GM12873 (cell line): ENCODE data around the gene GNL2.

ENCODE experiments used
- TF ChIP-seq, protein P1 (sequence below): IDR thresholded peaks from 2 replicates; pipeline ENCODE4 v1.5.1; 2012; ENCODE audit warnings: low read depth, mild to moderate bottlenecking, moderate library complexity, low read length, control low read depth; ENCODE audit not compliant: insufficient read depth; ENCODE audit errors: missing control alignments

The GNL2 gene

DNA sequence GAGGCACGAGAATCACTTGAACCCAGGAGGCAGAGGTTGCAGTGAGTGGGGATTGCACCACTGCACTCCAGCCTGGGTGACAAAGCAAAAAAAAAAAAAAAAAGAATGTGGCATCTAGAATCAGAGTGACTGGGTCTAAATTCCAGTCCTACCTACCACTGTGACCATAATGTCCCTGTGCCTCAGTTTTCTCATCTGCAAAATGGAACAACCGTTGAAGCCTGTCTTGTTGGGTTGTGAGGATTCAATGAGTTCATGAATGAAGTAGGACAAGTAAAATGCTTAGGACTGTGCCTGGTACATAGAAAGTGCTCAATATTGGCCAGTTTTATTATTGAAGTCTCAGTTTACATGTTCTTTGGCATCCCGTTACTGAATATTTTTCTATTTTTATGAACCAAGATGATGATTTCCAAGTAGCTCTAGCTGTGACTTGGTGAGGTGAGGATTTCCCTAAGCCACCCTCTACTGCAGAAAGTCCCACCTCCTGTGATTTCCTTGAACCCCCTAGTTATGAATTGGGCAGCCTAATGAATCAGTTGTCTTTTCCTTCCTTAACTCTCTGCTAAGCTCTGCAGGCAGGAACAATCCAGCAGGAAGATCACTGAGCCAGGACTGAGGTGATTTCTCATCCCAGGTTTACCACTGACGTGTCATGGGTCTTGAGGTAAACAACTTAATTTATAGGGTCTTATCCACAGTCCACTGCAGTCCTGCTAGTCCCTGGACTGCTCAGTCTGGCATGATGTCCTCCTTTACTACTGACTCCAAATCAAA, 62.2 kb downstream of the GNL2 start:
- TF ChIP-seq, protein P1, sequence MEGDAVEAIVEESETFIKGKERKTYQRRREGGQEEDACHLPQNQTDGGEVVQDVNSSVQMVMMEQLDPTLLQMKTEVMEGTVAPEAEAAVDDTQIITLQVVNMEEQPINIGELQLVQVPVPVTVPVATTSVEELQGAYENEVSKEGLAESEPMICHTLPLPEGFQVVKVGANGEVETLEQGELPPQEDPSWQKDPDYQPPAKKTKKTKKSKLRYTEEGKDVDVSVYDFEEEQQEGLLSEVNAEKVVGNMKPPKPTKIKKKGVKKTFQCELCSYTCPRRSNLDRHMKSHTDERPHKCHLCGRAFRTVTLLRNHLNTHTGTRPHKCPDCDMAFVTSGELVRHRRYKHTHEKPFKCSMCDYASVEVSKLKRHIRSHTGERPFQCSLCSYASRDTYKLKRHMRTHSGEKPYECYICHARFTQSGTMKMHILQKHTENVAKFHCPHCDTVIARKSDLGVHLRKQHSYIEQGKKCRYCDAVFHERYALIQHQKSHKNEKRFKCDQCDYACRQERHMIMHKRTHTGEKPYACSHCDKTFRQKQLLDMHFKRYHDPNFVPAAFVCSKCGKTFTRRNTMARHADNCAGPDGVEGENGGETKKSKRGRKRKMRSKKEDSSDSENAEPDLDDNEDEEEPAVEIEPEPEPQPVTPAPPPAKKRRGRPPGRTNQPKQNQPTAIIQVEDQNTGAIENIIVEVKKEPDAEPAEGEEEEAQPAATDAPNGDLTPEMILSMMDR = no peak

- TF ChIP-seq, protein P1 = no peak
Observed at GRCh38 chr1:37519613-37520012, 76.1 kb downstream of the GNL2 start.

DNA sequence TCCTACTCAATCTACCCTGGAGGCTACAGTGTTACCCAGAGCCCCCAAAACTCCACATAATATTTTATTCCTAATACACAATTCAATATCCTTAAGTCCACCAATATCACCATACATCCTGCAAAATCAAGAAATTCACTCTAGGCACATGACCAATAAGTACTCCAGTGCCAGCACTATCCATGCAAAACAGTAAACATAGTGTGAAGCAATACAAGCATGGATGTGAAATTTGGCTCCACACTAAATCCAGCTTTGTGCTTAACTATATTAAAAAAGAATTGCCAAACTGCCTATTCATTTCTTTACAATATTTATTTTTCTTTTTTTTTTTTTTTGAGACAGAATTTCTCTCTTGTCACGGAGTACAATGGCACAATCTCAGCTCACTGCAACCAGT, 78.2 kb downstream of the GNL2 start:
- TF ChIP-seq, protein P1 = no peak
